Prostate gland (tissue), 2 donors: ENCODE results near the gene GRAMD1A.

Experiments used
- CTCF ChIP-seq, 4 experiments: fragments of 200-600 bp in 2 of 4; fragments of 450-650 bp in 2 of 4; sonication (generic) in 2 of 4; IDR thresholded peaks; 1 replicate in 3 of 4; 2 replicates in 1 of 4; pipeline ENCODE4 v1.5.1; 2016 to 2019; ENCODE audit warnings: antibody characterized with exemption in 4 of 4, mild to moderate bottlenecking in 2 of 4, moderate library complexity in 2 of 4
- POLR2A ChIP-seq: fragments of 450-650 bp; IDR thresholded peaks from one replicate; pipeline ENCODE4 v1.6.1; 2016; ENCODE audit warnings: antibody characterized with exemption, mild to moderate bottlenecking

GRCh38 chr19:34963573-34964406 lies 36.3 kb upstream of the GRAMD1A start, which contains the start of gene ZNF792:
- TF ChIP-seq CTCF (IDR thresholded peaks at IDR 0.05) (no peak), POLR2A (no peak)
